Fibroblast of skin of scalp (primary cell): ENCODE measurements around the gene IYD.
"Not testable (repeated sequence)": the region's sequence is repeated elsewhere in the genome, so short reads cannot be mapped to it uniquely, and the experiment has no call there.

Experiments
- DNase-seq: peaks from one replicate; pipeline ENCODE4 v3.0.0-alpha.2; 2013

The IYD gene

DNA sequence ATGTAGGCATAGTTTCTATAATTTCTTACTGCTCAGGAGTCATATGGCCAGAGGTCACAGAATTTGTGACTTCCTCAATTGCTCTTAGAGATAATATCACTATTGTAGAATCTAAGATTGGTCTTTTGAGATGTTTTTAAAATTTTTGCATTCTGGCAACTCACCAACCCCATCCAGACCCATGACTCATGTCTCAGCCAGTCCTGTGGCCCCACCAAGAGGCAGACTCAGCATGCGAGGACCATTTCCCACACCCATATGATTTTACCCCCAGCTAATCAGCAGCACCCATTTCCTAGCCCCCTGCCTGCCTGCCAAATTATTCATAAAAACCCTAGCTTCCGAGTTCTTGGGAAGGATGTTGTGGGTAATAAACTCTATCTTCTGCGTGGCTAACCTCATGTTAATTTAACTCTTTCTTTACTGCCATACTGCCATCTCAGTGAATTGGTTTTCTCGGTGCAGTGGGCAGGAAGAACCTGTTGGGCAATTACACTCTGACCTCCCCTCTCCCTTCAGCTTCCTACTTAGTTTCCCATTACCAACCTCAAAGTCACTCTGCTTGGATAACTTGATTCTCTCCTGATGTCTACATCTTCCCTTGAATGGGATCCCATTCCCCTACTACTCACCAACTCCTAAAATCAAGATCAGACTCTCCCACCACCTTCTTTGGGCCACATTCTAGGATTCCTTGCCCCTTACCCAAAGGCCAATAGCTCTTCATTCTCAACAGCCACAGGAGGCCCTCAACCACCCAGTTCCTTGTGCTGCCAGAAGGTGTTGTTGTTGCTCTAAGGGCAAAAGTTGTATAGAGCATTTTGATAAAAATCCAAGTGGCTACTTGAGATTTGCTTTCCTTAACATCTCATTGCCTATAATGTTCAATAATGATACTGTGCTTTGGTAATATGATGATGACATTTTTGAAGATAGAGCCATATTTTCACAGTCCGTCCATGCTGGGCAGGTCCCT is 16.2 kb upstream of the IYD start:
- peak; percentile 93 for DNase-seq

DNA sequence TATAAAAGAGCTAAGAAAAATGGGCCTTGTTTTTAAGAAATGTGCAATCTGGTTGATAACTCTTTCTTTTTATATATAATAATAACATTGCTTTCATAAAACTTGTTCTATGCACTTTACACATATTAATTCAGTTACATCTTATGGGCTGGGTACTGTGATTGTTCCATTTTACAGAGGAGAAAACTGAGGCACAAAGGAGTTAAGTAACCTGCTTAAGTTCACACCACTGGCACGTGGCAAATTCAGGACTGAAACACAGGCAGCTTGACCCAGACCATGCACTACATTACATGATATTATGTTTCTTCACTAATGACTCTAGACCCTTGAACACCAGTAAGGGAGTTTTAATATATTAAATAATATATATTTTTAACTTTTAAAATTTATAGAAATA is 15.4 kb upstream of the IYD start:
- DNase-seq = no peak

DNA sequence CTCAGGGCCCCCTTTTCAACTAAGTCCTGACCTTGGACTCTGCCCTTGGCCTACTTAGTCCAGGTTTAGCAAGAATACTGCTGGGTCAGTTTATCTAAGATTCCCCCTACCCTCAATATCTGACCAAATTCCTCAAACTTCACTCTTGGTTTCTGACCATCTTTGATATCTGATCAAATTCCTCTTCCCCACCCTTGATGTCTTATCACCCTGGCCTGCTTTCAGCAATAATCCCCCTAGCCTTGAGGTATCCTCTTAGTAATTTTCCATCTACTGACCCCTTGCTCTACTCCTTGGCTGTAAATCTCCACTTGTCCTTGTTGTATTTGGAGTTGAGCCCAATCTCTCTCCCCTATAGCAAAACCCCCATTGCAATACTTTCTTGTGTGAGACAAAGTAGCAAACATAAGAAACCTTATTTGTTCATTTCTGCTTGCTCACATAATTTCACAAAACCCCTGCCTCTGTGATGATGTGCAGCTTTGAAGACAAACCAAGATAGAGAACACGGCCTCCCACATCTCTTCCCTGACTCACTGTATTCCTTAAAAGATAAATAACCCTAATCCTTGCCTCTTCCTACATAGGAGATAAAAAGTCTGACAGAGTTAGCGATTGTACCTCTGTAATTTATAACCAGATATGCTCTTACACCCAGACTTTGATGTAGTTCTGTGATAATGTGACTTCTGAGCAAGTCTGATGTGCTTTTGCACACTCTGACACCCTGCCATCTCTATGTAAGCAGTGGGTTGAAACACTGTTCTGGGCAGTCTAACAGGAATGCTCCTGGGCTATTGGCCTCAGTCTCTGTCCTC is 13.8 kb upstream of the IYD start:
- no peak for DNase-seq

DNA sequence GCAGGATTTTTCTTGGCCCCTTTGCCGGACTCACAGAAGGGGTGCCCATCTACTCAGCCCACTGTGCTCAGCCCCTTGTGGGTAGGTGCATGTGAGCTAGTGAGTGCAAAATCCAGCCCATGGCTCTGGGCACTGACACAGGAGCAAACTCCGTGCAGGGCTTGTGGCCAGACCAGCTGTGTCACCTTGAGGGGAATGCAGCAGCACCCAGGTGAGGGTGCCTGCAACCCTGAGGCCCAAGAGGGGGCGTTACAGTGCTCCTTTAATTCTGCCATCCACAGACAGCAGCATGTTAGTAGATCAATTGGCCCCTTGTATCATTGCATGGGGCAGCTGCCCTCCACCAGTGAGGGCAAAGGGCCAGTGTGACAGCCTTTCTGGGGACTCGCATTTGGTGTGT is 12.9 kb upstream of the IYD start:
- no peak for DNase-seq

DNA sequence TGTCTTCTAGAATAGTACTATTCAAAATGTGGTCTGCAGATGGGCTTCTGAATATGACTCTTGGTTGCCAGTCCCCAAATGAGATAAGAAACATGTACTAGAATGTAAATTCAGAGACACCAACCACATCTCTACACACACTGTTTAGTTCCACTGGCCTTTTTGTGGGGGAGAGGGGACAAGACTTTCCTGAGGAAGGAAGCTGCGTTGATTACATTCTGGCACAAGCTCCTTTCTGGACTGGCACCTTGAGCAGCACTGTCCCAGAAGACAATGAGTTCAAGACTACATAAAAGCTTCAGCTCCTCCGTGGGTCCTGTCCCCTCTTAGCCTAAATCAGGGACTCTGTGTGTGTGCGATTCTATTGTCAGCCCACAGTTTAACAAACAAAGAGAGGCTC is 6.9 kb upstream of the IYD start:
- DNase-seq = no peak

DNA sequence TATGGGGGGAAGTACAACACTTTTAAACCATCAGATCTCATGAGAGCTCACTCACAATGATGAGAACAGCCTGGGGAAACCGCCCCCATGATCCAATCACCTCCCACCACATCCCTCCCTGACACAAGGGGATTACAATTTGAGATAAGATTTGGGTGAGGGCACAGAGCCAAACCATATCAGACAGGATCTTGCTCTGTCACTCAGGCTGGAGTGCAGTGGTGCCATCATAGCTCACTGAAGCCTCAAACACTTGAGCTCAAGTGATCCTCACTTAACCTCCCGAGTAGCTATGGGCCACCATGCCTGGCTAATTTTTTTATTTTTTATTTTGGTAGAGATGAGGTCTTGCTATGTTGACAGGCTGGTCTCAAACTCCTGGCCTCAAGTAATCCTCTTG is 5.1 kb upstream of the IYD start:
- no peak for DNase-seq

DNA sequence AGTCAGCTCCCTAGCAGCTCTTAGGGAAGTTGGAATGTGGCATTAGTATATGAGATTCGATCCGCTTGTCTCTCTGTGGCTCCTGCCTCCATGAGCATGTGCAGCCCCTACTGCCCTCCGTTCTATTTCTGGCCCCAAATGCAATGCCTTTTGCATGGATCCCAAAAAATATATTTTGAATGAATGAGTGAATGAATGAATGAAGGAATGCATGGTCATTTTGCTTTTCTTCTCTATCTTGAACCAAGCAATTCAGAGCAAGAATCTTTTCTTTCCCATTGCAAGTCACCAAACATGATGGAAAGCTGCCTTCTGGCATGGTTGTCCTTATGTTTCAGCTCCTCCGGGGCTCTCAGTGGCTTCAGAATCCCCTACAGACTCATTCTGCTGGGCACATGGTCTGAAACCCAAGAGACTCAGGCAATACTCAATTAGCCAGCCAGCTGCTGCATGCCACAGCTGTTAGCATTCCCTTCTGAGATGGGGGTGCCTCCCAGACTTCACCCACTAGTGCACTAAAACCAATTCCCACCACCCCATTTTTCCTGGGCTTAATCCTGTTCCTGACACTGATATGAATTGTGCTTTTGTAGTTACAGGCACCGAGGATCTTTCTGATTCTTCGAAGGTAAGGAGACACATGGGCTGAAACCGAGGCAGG is 2.6 kb upstream of the IYD start:
- DNase-seq = no peak

DNA sequence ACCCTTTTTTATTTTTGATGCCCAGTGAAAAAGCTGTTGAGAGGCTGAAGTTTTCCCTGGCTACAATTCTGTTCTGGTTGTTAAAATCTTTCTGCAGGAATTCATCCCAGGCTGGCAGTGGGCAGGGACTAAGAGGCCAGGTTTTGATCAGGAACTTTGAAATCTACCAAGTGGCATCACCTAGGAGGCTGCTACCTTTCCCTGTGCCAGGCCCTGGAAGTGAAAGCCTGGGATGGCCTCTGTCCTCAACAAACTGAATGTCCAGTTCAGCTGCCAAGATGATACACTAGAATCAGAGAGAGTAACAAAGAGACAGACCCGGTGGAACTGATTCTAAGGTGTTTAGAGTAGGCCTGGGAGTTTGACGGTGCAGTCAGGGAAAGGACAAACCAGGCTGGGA is 596 bp downstream of the IYD start:
- no peak for DNase-seq

DNA sequence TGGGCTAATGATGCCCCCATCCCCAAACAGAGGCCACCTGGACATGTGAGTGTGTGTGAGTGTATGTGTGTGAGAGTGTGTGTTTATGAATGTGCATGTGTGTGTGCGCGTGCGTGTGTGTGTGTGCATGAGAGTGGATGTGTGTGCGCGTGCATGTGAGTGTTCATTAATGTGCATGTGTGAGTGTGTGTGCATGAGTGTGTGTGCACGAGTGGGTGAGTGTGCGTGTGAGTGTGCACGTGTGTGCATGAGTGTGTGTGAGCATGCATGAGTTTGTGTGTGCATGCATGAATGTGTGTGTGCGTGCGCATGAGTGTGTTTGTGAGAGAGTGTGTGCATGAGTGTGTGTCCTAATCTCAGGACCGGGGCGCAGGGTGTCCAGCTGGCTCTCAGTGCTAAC is 1.3 kb downstream of the IYD start:
- DNase-seq = no peak

DNA sequence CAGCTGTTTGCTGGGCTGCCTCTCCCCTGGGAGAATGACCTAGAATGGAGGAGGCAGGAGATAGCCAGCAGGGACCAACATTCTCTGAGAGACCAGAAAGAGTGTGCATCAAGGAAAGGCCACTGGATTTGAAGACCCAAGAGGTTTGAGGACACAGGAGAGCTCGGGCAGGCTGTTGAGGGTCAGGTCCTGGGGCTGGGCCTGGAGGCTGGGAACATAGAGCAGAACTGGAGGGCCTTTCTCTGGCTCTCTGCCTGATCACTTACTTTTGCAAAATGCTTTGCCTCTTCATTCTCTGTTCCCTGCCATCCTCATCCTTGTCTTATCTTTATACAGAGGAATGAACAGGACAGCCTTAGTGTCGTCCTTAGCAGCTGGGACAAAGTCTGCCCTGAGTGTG is 2.5 kb downstream of the IYD start:
- DNase-seq = no peak

DNA sequence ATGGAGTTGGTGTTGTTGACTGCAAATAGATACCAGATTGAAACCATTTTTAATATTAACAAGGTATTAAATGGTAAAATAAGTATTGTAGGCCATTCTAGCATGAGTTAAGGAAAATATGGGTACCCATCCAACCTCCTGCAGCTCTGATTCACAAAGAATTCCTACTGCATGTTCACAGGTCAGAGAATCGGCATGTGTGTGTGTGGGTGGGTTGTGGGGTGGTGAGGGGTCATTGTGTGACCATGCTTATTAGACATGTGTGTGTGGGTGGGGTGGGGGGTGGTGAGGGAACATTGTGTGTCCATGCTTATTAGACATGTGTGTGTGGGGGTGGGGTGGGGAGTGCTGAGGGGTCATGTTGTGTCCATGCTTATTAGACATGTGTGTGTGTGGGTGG is 3.2 kb downstream of the IYD start:
- no peak for DNase-seq

DNA sequence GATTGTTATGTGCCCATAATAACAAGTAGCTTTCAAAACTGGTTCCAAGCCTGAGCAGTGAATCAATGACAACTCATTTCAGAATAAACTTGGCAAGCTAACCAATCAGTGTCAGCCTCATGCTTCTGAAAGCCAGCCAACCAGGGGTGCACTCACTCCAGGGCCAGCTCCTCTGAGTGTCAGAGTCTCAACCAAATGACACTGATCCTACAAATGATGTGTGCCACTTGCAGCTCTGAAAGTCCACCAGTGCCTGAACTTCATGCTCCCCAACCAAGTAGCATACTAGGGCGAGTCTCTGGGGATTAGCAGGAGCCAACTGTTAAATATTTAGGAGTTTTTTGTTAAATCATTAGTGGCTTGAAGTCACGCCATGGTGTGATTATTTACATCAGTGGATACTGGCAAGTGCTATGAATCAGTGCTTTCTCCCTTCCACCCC is 4.5 kb downstream of the IYD start:
- peak; percentile 90 for DNase-seq

DNA sequence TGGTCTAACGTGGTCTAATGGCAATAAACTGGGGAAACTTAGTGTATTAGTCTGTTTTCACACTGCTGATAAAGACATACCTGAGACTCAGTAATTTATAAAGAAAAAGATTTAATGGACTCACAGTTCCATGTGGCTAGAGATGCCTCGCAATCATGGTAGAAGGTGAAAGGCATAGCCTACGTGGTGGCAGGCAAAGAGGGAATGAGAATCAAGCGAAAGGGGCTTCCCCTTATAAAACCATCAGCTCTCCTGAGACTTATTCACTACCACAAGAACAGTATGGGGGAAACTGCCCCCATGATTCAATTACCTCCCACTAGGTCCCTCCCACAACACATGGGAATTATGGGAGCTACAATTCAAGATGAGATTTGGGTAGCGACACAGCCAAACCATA is 5.5 kb downstream of the IYD start:
- not testable (repeated sequence) for DNase-seq

DNA sequence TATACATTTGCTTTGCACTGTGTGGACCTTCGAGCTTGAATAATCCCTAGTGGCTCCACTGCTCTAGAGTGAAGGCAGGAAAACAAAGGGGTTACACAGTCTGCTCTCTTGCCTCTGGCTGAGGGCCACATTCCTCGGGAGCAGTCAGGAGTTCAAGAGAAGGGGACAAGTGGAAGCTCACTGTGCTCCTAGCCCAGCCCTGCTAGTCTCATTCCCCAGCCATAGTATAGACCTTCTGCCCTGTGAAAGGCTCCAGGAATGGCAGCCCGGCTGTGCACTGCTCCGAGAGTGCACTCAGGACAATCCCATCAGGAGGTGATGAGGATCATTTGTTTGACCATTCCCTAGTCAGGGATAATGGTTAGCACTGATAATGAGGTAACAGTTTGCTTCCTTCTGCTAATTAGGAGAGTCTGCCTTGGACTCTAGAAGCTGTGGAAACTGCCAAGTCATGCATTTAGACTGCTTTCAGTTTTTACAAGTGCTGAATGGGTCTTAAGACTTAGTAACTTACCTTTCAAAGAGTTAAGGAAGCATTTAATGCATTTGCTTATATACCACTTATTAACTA is 8.5 kb downstream of the IYD start:
- DNase-seq = peak; percentile 13

DNA sequence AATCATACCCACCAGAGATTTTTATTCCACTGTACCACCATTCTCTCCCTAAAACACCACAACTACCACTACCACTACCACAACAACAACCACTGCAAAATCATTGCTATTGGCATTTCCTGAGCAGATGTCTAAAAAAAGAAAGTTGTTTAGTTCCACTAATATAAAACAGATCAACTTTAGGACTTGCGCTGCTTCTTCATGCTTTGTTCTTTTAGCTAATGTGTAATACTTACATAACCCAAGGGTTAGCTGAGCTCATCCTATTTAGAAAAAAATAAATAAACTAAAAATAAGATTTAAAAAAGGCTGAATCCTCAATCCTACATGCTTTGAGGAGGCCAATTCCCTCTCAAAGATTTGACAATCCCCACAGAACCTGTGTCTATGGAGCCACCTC is 11.4 kb downstream of the IYD start:
- peak; percentile 33 for DNase-seq

DNA sequence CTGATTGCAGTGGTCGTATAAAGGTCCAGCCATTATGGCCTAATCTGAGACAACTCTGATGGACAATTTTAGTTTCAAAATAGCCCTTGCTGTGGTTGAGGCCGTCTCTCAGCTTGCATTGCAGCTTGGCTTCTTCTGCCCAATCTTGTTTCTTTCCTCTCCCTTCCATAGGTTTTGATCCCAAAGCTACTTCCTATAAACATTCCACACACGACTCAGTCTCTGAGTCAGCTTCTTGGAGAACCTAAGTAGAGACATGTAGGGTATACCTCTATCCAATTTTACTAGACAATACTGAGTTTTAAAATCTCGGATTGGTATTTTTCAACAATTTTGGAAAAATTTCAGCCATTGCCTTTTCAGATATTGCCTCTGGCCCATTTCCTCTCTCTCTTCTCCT is 13.4 kb downstream of the IYD start:
- peak; percentile 61 for DNase-seq

DNA sequence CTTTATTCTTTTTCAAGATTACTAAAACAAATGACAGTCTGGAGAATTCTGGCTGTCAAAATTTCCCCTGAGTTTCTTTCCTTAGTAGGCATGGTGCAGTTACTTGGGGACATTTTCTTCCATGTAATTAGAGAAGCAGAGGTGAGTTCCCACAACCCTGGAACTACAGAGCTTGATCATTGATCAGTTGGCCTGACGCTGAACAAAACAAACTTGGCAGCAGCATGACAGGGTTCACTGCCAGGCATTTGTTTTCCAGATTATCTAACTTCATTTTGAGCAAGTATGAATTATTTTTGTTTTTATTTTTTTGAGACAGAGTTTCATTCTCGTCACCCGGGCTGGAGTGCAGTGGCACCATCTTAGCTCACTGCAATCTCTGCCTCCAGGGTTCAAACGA is 22.6 kb downstream of the IYD start:
- no peak for DNase-seq

DNA sequence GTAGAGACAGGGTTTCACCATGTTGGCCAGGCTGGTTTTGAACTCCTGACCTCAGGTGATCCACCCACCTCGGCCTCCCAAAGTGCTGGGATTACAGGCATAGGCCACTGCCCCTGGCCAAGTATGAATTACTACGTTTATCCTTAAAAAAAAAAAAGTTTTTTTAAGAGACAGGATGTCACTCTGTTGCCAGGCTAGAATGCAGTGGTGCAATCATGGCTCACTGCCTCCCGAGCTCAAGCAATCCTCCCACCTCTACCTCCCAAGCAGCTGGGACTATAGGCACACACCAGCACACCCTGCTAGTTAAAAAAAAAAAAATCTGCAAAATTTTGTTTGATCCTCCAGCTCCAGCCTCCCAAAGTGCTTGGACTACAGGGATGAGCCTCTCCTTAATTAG is 23.1 kb downstream of the IYD start:
- DNase-seq = no peak

DNA sequence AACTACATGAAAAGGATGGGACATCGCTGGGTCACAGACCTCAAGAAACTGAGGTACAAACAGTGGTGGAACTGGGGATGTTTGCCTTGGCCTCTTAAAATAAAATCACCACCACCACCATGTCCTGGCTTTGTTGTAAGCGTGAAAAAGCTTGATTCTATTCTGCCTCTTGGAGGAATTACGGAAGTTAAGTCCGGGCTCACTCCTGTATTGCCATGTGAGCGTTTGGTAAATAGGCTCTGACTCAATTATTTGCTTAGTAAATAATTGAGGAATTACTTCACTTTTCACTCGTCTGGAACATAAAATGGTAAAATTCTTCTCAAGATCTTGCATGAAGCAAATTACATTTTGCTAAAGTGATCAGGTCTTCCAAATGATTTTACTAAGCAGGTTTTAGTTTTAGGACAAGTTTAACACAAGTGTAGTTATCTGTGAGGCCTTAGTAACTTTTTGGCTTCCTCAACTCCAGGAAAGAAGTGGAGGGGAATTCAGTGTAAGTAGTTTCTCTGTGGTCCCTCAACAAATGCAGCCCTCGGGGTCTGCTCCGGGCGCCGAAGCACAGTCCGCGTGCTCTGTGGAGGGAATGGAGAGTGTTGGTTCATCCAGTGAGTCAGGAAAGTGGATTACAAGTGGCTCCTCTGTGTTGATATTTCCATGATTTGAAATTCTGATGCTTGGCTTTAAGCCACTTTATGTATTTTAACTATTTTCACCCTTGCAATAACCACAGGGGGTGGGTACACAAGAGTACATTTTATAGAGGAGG is 23.8 kb downstream of the IYD start:
- DNase-seq = no peak

DNA sequence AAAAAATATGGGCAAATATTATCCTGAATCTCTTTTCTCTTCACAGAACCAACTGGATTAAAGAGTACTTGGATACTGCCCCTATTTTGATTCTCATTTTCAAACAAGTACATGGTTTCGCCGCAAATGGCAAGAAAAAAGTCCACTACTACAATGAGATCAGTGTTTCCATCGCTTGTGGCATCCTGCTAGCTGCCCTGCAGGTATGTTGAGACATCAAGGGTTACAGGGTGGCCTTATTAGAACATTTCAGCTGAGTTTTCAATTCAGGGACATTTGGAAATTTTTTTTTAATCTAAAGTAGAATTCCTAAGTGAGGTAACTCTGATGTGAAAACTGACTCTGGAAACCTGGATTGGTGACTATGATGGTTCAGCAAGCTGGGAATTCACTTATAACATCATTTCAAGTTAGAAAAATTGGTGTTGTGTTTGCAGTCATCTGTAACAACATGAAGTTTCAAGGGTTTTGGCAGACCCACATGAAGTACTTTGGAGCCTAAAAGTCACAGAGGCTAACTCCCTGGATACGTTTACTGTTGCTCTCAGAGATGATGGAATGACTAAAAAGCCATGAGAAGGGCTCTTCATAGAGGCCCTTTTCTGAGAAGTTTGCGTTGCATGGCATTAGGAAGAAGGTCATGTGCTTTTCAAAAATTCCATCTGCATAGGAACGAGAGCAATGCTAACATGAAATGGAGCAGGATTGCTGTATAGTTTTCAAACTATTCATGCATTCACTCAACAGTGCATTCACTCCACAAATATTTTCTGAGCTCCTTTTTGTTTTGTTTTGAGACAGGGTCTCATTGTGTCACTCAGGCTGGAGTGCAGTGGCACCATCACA is 25.5 kb downstream of the IYD start:
- DNase-seq = no peak

DNA sequence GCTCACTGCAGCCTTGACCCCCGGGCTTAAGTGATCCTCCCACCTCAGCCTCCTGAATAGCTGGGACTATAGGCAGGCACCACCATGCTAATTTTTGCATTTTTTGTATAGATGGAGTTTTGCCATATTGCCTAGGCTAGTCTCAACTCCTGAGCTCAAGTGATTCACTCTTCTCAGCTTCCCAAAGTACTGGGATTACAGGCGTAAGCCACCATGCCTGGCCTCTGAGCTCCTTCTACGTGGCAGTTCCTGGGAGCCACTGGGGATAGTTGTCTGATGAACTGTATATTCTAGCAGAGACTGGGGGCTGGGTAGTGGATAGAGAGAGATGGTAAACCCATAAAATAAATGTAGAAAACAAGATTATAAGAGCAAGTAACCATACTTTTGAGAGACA is 26.1 kb downstream of the IYD start:
- DNase-seq = no peak
